22Rv1 (cell line): ENCODE results near the gene TEX19.

Source experiments
- H3K27ac ChIP-seq: fragments of 450-650 bp; 2 replicates; pipeline ENCODE4 v1.5.1; 2017
- ZFX ChIP-seq: fragments of 450-650 bp; IDR thresholded peaks from 2 replicates; pipeline ENCODE4 v1.6.1; 2017; ENCODE audit warnings: antibody characterized with exemption, borderline replicate concordance
- TF ChIP-seq, protein P1 (sequence below): fragments of 450-650 bp; IDR thresholded peaks from 2 replicates; pipeline ENCODE4 v1.5.1; 2017; ENCODE audit warnings: mild to moderate bottlenecking

TEX19 gene

DNA sequence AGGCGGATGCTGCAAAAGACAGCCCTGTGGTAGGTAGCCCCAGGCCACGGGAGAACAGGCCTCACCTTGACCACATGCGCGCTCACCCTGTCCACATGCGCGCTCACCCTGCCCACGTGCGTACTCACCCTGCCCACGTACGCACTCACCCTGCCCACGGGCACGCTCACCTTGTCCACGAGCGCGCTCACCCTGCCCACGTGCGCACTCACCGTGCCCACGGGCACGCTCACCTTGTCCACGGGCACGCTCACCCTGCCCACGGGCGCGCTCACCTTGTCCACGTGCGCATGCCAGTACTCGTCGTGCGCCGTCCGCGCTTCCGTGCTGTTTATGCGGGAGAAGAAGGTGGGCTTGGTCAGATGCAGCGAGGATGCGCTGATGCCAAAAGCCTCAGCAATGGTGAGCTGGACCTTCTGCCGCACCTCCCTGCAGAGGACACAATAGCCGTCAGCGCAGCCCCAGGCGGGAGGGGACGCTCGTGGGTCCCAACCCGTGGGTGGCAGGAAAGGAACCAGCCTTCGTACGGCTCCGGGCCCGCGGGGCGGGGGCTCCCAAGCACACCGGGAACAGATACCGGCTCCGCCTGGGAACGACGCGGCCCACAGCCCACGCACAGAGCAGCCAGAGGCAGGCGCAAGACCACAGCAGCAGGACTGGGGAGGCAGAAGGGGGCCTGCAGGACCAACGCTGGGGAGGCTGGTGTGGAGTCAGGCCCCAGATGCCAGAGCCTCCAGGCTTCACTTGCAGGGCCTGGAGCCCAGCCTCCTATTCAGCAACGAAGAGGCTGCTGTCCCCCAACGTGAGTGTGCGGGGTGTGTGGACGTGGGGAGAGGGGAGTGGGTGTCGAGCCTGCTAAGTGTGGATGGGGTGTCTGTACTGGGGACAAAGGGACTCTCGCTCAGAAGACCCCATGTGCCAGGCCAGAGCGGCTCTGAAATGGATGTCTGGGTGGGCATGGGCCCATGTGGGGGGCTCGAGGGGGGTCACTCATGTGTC lies 44.9 kb downstream of the TEX19 start:
- no peak for TF ChIP-seq ZFX
- TF ChIP-seq, protein P1, sequence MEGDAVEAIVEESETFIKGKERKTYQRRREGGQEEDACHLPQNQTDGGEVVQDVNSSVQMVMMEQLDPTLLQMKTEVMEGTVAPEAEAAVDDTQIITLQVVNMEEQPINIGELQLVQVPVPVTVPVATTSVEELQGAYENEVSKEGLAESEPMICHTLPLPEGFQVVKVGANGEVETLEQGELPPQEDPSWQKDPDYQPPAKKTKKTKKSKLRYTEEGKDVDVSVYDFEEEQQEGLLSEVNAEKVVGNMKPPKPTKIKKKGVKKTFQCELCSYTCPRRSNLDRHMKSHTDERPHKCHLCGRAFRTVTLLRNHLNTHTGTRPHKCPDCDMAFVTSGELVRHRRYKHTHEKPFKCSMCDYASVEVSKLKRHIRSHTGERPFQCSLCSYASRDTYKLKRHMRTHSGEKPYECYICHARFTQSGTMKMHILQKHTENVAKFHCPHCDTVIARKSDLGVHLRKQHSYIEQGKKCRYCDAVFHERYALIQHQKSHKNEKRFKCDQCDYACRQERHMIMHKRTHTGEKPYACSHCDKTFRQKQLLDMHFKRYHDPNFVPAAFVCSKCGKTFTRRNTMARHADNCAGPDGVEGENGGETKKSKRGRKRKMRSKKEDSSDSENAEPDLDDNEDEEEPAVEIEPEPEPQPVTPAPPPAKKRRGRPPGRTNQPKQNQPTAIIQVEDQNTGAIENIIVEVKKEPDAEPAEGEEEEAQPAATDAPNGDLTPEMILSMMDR = no peak
- H3K27ac ChIP-seq = no peak overlapping the region

DNA sequence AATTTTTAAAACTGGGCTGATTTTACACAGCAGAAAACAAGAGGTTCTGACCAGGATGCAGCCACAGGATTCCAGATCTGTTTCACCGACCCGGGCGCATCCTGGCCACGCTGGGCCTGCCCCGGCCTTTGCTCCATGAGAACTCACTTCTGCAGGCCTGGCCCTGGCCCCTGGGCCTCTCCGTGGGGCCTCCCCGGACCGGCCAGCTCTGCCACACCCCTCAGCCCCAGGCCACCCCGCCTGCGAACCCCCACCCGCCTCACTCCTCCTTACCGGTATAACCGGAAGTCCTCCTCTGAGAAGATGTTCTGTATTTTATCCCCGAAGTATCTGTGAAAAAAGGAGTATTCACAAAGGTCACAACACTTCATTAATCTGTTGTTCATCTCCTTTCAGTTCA lies 46.0 kb downstream of the TEX19 start:
- no peak overlapping the region for H3K27ac ChIP-seq
- no peak for TF ChIP-seq ZFX
- TF ChIP-seq, protein P1 = no peak

DNA sequence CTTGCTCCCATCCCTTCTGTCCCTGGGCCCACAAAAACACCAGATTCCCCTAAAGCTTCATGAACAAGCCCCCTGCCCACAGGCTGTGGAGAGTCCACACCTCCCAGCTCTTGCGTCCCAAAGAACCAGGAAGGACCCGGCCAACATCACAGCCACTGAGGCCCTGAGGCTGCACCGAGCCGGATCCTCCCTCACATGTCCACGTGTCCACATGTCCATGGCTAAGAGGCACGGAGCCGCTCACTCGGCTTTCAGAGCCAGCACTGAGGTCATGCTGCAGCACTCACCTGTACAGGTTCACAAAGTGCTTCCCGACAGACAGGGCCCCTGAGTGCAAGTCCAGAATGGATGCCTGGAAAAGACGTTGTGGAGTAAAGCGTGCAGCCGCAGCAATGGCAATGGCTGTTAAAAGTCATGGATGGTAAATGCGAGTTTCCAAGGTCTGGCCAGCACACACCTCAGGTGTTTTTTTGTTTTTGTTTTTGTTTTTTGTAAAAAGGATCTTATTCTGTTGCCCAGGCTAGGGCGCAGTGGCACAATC lies 47.2 kb downstream of the TEX19 start:
- no peak for TF ChIP-seq ZFX
- TF ChIP-seq, protein P1 = no peak
- no peak overlapping the region for H3K27ac ChIP-seq

DNA sequence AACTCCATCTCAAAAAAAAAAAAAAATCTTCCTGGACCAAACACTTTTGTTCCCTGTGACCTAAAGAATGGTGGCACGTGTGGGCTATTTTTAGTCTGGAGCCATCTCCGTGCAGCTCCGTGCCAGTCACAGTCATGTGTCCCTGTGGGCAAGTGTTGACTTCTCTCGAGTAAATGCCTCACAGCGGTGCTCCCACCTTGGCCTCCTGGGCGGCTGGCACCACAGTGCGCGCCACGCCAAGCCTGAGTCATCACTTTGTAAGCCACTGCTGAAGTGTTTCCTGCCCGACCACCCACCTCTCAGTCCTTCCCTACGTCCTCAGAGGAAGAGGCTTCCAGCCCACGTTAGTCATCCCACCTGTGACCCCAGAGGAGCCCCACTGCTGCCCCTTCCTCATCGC lies 48.2 kb downstream of the TEX19 start:
- H3K27ac ChIP-seq = no peak overlapping the region
- TF ChIP-seq, protein P1 = no peak
- no peak for TF ChIP-seq ZFX

DNA sequence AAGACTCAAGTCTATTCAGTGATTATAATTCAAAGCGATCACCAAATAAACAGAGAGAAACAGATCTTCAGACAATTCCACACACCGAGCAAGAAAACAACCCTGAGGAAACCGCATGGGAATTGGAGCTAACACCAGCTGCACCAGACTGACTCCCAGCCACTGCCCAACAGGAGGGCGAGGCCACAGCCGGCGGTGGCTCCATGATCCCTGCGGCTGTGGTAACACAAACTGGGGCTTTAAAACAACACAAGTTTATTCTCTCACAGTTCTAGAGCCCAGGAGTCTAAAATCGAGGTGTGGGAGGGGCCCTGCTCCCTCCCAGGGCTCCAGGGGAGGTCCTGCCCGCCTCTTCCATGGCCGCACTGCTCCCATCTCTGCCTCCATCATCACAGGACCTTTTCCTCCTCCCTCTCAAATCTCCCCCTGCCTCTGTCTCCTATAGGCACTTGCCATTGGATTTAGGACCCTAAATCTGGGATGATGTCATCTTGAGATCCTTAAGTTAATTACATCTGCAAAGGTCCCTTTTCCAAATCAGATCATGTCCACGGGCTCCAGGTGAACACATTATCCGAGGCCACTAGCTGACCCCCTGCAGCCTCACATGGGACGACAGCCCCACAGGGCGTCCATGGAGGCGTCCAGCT lies 49.4 kb downstream of the TEX19 start:
- H3K27ac ChIP-seq = no peak overlapping the region

DNA sequence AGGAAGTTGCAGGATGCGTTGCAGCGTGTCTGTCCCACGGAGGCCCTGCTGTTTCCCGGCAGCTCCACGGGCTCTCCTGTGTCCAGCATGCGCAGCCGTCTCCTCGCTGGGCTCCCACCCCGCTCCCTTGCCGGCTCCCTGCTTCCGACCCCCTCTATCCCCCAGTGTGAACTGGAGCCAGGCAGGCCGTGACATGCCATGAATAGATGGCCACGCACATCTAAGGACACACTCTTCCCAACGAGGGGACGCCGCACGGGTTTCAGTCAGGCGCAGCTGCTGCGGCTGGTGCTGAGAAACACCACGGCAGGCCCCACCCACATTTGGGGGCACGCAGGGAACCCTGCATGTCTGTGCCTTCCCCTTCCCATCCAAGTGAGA lies 49.9 kb downstream of the TEX19 start:
- H3K27ac ChIP-seq = no peak overlapping the region
- no peak for TF ChIP-seq ZFX
- TF ChIP-seq, protein P1 = no peak

More for the DNA sequence above, 49.4 kb downstream of the TEX19 start:
- no peak for TF ChIP-seq ZFX
- TF ChIP-seq, protein P1 = no peak
